NCI-H510A (cell line): Measurements from ENCODE around the gene CLCN1.

Experiments used
- DNase-seq: peaks from one replicate; lab custom pipeline; 2025; lab: John Stamatoyannopoulos, UW

CLCN1 gene

GRCh38 chr7:143337216-143337615 lies 21.3 kb downstream of the CLCN1 start:
- no peak for DNase-seq

DNA sequence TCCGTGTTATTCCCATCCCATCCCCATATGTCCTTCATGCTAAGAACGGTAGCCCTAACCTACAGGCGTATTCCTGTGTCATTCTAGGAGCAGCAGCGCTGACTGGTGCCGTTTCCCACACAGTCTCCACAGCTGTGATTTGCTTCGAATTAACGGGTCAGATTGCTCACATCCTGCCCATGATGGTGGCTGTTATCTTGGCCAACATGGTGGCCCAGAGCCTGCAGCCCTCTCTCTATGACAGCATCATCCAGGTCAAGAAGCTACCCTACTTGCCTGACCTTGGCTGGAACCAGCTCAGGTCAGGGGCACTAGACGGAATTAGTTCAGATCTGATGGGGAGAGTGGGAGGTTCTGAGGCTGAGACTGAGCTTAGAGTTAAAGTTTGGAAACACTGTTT lies 25.9 kb downstream of the CLCN1 start:
- no peak for DNase-seq

DNA sequence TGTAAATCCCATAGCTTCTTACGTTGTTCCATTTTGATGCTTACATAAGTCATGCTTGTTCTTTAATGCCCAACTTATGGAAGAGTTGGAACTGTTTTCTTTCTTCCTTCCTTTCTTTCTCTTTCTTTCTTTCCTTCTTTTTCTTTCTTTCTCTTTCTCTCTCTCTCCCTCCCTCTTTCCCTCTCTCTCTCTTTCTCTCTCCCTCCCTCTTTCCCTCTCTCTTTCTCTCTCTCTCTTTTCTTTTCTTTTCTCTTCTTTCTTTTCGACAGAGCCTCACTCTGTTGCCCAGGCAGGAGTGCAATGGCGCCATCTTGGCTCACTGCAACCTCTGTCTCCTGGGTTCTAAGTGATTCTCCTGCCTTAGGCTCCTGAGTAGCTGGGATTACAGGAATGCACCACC lies 27.7 kb downstream of the CLCN1 start:
- DNase-seq: no peak

- peak; percentile 27 for DNase-seq
Observed at GRCh38 chr7:143345428-143345900, 29.6 kb downstream of the CLCN1 start.

GRCh38 chr7:143346018-143346417 lies 30.1 kb downstream of the CLCN1 start:
- DNase-seq: no peak

DNA sequence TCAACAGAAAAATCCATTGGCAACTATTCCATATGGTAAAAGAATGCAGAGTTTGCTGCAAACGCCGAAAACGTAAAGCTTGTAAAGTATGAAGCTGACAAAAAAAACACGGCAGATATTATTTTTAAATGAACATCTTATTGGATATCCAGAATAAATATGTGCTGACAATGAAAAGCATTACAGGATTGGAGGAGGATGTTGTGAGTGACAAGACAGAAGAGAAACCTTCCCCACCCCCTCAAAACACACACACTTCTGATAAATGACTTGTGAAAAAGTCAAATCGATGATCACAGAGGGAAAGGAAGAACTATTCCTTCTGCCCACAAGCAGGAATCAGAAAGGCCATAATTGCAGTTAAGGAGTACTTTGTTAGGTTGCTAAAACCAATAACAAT lies 32.0 kb downstream of the CLCN1 start:
- DNase-seq: no peak

DNA sequence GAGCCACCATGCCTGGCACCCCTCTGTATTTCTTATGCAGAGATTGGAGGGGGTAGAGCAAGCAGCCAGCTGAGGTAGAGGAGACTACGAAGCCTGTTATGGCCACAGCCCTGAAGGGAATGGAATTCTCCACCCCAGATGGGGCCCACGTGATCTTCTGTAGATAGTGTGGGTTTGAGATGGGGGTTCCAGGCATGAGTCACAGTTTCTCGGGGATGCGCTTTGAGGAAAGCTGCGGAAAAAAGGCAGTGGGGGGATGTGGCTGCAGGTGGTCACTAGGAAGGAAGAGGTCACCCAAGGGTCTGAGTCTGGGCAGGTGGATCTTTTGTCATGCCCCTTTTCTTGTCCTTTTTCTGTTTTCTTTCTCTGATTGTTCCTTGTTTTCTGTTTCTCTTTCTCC lies 35.1 kb downstream of the CLCN1 start:
- DNase-seq: no peak

GRCh38 chr7:143351574-143351973 lies 35.7 kb downstream of the CLCN1 start:
- DNase-seq: no peak

DNA sequence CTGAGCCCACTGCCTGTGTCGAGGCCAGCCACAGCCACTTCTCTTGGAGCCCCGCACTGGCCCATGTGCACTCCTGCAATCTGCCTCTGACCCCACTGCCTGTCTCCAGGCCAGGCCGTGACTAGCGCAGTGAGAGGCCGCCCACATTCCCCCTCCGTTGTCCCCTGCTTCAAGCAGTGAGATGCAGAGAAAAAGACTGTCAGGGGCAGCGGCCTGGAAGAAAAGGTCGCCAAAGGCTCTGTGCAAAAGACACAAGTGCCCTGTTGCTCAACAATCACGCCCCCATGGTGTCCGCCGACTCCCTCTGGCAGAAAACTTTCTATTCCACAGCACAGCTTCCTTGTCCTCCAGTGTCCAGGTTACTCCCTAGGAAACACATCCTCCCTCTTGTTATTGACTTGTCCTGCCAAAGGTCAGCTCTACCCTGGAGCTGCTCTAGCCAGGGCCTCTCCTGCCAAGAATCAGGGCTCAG lies 36.7 kb downstream of the CLCN1 start:
- no peak for DNase-seq

DNA sequence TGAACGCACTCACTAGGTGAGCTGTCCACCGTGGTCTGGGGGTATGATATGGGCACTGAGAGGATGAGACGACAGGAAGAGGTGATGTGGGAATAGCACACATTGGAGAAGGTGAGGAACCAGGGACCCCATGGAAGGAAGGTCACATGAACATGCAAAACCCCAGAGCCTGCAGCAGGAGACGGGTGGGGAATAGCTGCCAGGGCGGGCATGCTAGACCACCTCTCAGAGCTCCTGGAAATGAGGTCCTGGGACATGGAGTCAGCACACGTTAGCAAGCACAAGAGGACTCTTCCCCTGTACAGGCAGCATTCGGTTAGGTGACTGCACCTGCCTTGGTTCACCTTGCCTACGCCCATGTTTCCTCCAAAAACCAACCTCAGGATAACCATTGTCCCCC lies 38.5 kb downstream of the CLCN1 start:
- no peak for DNase-seq

- DNase-seq: no peak
Observed at GRCh38 chr7:143354965-143355364, 39.1 kb downstream of the CLCN1 start.

GRCh38 chr7:143355450-143356385 lies 39.8 kb downstream of the CLCN1 start:
- no peak for DNase-seq

- DNase-seq: no peak
Observed at GRCh38 chr7:143356414-143357050, 40.6 kb downstream of the CLCN1 start.

- DNase-seq: no peak
Observed at GRCh38 chr7:143358626-143359025, 42.7 kb downstream of the CLCN1 start.

- DNase-seq: no peak
Observed at GRCh38 chr7:143359771-143360353, 44.0 kb downstream of the CLCN1 start.

DNA sequence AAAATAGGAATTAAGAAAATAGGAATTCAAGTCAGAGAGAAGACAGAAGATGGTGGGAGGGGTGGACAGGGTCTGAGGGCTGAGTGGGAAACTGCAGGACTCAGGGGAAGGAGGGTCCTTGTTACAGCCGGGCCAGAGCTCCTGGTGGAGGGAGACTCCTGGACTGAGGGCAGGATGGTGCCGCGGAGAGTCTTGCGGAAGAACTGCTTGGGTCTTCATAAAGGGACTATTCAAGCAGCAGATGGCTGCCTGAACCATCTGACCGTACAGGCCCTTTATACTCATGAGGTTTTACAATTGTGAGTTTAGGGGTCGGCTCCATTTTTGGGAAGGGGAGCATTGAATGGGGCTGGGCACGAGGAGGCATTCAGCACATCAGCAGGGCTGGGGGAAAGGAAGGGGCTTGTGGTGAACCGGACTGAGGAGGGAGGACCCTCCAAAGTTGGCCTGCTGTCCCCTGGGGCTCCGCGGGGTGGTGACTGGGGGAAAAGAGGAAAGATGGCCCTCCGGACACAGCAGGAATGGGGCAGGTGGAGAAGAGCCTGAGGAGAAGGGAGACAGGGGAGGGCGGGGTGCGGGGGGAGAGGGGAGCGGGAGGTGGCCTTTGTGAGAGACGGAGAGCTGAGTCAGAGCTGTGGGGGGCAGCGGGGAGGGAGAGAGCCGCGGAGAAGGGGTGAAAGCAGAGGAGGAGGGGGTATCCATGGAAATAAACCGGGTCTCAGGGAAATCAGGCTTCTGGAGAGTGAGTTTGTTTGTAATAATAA lies 45.1 kb downstream of the CLCN1 start:
- DNase-seq: no peak

DNA sequence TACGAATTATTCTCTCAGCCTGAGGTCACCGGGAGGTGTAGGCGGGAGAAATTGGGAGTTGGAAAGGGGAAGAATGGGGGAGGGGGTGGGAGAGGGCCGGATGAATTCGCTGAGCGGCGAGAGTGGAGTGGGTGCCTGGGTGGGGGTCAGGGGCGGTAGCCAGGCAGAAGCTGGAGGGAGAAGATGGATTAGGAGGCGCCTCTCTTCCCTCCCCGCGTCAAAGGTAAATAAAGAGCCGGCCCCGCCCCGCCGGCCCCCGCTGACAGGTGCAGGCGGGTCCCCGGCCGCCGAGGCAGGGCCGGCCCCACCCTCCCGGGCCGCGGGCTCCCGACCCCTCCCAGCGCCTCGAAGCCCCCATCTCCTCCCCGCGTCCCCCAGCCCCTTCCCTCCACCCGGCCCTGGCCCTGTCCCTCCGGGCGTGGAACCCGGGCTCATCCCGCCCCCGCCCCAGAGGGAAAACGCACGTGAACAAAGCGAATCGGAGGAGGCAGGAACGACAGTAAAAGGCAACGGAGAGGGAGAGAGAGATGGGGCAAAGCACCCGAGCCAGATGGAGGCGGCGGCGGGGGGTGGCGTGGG lies 45.7 kb downstream of the CLCN1 start:
- no peak for DNase-seq

DNA sequence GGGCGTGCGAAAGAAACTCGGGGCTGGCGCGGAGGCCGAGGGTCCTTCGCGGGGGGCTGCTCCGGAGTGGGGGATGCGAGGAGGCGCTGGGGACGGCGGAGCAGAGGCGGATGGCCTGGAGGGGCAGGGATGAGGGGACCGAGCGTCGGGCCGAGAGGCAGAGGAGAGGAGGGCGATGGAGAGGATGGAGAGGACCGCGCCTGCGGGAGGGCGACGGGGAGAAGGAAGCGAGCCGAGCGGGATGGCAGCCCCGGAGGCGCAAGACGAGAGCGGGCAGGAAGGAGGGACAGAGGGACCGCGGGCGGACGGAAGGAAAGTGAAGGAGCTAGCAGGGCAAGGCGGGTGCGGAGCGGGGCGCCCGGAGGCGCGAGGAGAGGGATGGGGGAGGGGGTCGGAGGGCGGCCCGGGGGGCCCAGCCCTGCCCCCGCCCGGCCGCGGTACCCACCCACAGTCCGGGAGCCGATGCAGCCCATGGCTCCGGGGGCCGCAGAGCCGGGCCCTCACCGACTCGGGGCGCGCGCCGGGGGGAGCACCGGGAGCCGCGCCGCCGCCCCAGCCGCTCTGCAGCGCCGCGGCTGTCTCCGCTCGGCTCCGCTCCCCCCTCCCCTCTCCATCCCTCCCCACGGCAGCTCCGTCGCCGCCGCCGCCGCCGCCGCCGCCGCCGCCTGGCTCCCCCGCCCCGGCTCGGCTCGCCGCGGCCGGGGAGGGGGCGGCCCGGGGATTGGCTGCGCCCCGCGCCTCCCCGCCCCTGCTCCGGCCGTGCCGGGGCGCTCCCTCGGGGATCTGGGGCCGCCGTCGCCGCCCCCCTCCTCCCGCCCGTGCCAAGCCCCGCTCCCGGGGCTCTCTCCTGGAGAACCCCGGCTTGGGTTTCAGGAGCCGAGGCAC lies 46.5 kb downstream of the CLCN1 start, which contains the start of gene FAM131B:
Gene FAM131B (minus strand): TSS at position 583 of the 885 bp plus-strand sequence. CDS start 110 bp downstream, at position 473.
- DNase-seq: no peak

- DNase-seq: no peak
Observed at GRCh38 chr7:143363016-143363937, 47.4 kb downstream of the CLCN1 start.
